HG03378 (cell line): Measurements from ENCODE around the gene CDKN1A.
"Not testable (repeated sequence)": the region's sequence is repeated elsewhere in the genome, so short reads cannot be mapped to it uniquely, and the experiment has no call there.

ENCODE experiments used
- ATAC-seq: cut with Tn5 transposase; IDR thresholded peaks from one replicate; pipeline ENCODE4 v1.9.1; 2021; ENCODE audit warnings: mild to moderate bottlenecking, moderate library complexity; ENCODE audit not compliant: unreplicated experiment

The CDKN1A gene

GRCh38 chr6:36694616-36695015, 16.1 kb downstream of the CDKN1A start:
- no peak for ATAC-seq

- ATAC-seq = no peak
Observed at GRCh38 chr6:36695414-36695813, 16.9 kb downstream of the CDKN1A start.

GRCh38 chr6:36697481-36697903, 19.0 kb downstream of the CDKN1A start, which contains the start of gene RAB44:
TSS of gene RAB44 (plus strand) at chr6:36697826. CDS start at chr6:36704236, 6,410 bp downstream.
- no peak for ATAC-seq

- no peak for ATAC-seq
Observed at GRCh38 chr6:36698196-36698595, 19.7 kb downstream of the CDKN1A start.

- no peak for ATAC-seq
Observed at GRCh38 chr6:36698871-36699271, 20.4 kb downstream of the CDKN1A start.

GRCh38 chr6:36699348-36699747, 20.8 kb downstream of the CDKN1A start:
- ATAC-seq = no peak

- ATAC-seq = no peak
Observed at GRCh38 chr6:36700071-36700812, 21.7 kb downstream of the CDKN1A start.

GRCh38 chr6:36700831-36701230, 22.3 kb downstream of the CDKN1A start:
- ATAC-seq = no peak

- ATAC-seq = no peak
Observed at GRCh38 chr6:36701401-36701991, 23.0 kb downstream of the CDKN1A start.

GRCh38 chr6:36702656-36703055, 24.1 kb downstream of the CDKN1A start:
- no peak for ATAC-seq

- no peak for ATAC-seq
Observed at GRCh38 chr6:36703081-36703606, 24.6 kb downstream of the CDKN1A start.

GRCh38 chr6:36703982-36704381, 25.5 kb downstream of the CDKN1A start:
- no peak for ATAC-seq

GRCh38 chr6:36704961-36705577, 26.6 kb downstream of the CDKN1A start:
- ATAC-seq = not testable (repeated sequence)

GRCh38 chr6:36706339-36706738, 27.8 kb downstream of the CDKN1A start:
- no peak for ATAC-seq

GRCh38 chr6:36712816-36713215, 34.3 kb downstream of the CDKN1A start:
- no peak for ATAC-seq

- ATAC-seq = no peak
Observed at GRCh38 chr6:36713846-36714245, 35.3 kb downstream of the CDKN1A start.

GRCh38 chr6:36714511-36714910, 36.0 kb downstream of the CDKN1A start:
- ATAC-seq = no peak

GRCh38 chr6:36715469-36715868, 37.0 kb downstream of the CDKN1A start:
- ATAC-seq = no peak

GRCh38 chr6:36716476-36717093, 38.1 kb downstream of the CDKN1A start:
- no peak for ATAC-seq

- no peak for ATAC-seq
Observed at GRCh38 chr6:36717231-36717825, 38.8 kb downstream of the CDKN1A start.
